Measurements from ENCODE around the gene RPLP2.
A peak's percentile ranks its signal among the peaks of the same experiment; 100 is the strongest.

Gene RPLP2

GRCh38 chr11:846496-847098 lies 36.8 kb downstream of the RPLP2 start:
- DNase-seq, result no peak

DNA sequence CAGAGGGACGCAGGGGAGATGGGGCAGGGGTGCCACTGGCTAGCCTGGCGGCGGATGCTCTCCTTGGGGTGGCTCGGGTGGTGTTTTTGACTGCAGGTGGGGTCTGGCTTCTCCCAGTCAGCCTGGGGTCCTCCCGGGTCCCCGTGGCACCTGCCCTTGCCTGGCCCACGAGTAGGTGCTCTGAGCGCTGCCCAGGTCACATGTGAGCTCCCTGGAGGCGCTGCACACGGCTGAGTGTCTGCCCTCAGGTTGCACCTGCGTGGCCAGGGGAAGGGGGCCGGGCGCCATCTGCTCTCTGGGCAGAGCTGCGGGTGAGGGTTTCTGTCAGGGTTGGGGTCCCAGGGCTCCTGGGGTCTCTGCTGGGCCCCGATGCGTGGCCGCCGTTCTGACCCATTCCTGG lies 38.1 kb downstream of the RPLP2 start:
- DNase-seq, result no peak

- peak in 11 of 56 donors; percentile 7 to 56 (median 17) for DNase-seq
Observed at GRCh38 chr11:848380-848931, 38.7 kb downstream of the RPLP2 start.

DNA sequence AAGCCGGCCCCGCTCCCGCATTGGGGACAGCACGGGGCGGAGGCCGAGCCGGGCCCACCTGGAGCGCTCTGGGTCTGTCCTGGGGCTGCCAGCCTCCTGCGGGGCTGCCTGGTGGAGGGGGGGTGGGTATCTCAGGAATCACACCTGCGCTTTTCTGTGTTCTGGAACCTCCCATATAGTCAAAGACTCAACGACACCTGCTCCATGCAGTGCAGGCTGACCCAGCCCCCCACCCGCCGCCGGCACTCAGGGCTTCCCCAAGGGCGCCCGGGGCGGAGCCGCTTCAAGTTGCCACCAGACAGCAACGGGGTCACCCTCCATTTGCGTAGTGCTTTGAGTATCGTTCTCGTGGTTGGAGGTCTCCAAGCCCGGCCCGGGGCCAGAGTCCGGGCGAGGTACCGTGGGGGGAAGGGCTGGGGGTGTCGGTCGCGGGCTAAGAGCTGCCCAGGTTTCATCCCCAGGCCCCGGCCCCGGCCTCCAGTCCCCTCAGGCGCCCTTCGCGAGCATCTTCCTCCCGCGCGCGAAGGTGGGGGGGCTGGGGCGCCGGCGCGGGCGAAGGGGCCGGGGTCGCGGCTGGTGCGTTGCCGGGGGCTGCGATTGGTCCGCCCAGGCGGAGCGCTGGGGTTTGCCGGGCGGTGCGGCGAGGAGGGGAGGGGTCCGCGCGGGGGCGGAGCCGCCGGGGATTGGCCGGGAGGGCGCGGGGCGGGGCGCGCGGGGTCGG lies 39.5 kb downstream of the RPLP2 start:
- DNase-seq, result peak in 4 of 56 donors; percentile 23 to 35 (median 26)

DNA sequence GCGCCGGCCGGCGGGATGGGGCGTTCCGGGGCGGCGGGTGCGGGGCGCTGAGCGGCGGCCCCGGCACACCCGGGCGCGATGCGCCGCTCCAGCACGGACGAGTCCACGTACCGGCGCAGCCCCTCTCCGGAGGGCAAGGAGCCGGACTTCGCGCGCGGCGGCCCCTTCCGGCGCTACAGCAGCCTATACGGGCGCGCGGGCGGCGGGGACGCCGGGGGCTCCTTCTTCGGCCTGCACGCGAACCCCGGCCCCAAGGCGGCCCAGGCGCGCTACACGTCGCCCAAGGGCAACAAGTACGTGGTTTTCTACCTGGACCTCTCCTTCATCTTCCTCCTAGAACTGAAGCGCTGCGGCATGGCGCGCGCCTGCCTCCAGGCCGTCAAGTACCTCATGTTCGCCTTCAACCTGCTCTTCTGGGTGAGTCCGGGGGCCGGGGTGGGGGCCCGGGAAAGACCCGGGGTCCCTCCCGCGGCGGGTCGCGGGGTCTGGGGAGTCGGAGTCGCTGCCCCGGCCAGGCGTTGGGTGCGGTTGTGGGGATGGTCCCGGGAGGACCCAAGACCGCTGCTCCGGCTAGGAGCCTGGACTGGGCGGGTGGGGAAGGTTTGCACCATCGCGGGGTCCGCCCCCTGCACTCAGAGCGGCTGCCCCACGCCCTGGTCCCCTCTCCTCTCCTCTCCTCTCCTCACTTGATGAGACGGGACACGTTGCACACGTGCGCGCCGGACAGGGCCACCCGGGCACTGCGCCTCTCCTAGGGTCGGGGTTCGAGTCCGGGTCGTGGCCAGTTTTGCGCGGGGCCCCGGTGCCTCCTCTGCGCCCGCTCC lies 40.4 kb downstream of the RPLP2 start:
- DNase-seq, result no peak

GRCh38 chr11:850775-851763 lies 41.3 kb downstream of the RPLP2 start:
- DNase-seq, result no peak

DNA sequence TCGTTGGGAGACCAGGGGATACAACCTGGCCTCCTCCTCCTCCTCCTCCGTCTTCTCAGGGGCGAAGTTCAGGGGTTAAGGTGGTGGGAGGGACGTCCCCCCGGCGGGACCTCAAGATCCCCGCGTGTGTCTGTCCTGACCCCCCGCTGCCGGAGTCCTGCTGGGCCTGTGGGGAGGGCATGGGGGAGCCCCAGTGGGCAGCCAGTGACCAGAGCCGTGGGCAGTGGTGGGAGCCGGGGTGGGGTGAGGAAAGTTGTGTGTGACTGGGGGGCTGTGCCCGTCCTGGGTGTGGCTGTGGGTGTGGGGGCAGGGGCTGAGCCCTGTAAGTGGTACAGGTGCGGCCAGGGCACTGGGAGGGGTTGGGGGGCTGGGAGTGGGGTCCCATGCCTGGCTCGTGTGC lies 43.0 kb downstream of the RPLP2 start:
- no peak for DNase-seq

GRCh38 chr11:853682-854448 lies 44.1 kb downstream of the RPLP2 start:
- DNase-seq, result no peak

GRCh38 chr11:854601-855329 lies 45.0 kb downstream of the RPLP2 start:
- DNase-seq, result no peak

- no peak for DNase-seq
Observed at GRCh38 chr11:855330-855674, 45.5 kb downstream of the RPLP2 start.

DNA sequence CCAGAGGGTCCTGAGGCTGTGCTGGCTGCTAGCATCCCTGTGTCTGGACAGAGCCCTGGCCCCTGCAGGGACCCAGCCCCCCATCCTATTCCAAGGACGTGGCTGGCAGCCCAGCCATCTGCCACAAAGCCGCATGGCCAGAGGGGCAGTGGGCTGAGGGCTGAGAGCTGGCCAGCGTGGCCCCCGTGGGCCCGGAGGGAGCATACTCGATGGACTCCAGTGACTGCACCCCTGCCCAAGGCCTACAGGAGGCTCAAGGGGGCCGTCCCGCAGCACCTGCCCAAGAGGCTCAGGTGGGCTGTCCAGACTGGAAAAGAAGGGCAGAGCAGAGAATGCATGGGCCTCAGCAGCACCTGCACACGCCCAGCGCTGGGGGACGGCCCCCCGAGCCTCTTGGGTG lies 46.0 kb downstream of the RPLP2 start:
- no peak for DNase-seq

- DNase-seq, result no peak
Observed at GRCh38 chr11:856397-856796, 46.6 kb downstream of the RPLP2 start.

DNA sequence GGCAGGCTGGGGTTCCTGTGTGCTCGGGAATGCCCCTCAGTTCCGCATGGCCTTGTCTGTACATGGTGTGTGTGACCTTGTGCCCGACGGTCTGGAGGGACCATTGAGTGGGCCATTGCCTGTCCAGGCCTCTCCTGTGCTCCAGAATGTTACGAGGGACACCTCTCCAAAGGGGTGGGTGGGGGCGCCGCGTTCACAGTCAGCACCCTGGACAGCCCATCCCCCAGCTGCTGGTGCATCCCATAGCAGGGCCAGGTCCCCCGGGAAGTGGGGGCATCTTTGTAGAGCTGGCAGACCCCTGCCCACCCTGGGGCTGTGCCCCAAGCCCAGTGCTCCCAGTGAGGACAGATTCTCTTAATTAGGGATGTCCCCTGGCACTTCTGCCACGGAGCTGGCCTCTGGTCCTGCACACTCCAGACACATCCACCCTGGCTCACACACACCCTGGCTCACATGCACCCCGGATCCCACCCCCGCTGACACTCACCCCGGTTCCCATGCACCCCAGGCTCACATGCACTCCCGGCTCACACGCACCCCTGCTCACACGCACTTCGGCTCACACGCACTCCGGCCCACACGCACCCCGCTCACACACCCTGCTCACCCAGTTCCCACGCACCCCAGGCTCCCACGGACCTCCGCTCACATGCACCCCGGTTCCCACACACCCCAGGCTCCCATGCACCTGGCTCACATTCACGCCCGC lies 48.4 kb downstream of the RPLP2 start:
- no peak for DNase-seq

DNA sequence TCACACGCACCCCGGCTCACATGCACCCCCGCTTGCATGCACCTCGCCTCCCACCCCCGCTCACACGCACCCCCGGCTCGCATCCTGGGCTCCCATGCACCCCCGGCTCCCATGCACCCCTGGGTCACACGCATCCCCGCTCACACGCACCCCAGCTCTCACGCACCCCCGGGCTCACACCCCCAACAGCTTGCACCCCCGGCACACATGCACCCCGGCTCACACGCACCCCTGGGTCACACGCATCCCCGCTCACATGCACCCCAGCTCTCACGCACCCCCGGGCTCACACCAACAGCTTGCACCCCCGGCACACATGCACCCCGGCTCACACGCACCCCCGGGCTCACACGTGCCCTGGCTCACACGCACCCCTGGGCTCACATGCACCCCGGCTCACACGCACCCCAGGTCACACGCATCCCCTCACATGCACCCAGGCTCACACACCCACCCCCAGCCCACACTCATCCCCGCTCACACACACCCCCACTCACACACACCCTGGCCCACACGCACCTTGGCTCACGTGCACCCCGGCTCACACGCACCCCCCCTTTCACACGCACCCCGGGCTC lies 49.1 kb downstream of the RPLP2 start:
- no peak for DNase-seq

DNA sequence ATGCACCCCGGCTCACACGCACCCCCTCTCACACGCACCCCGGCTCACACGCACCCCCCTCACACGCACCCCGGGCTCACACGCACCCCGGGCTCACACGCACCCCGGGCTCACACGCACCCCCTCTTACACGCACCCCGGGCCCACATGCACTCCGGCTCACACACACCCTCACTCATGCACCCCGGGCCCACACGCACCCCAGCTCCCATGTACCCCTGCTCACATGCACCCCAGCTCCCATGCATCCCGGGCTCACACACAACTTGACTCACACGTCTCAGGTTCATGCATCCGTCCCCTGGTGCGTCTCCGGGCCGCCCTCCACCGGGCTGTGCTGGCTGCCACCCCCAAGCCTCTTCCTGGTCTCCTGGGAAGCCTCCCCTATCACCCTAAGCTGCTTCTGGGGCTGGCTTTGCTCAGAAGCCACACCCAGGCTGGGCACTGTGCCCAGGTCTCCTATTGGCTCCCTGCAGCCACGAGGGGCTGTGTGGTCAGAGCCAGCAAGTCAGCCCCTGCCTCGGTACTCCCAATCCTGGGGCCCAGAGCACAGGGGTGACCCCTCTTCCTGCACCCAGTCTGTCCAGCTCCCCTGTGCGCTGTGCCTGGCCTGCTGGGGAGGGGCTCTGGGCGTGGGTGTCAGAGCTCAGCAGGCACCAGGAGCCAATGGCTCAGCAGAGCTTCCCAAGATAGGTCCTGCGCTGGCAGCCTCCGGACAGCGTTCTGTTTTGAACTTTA lies 49.8 kb downstream of the RPLP2 start:
- peak in 39 of 56 donors; percentile 4 to 77 (median 34) for DNase-seq

DNA sequence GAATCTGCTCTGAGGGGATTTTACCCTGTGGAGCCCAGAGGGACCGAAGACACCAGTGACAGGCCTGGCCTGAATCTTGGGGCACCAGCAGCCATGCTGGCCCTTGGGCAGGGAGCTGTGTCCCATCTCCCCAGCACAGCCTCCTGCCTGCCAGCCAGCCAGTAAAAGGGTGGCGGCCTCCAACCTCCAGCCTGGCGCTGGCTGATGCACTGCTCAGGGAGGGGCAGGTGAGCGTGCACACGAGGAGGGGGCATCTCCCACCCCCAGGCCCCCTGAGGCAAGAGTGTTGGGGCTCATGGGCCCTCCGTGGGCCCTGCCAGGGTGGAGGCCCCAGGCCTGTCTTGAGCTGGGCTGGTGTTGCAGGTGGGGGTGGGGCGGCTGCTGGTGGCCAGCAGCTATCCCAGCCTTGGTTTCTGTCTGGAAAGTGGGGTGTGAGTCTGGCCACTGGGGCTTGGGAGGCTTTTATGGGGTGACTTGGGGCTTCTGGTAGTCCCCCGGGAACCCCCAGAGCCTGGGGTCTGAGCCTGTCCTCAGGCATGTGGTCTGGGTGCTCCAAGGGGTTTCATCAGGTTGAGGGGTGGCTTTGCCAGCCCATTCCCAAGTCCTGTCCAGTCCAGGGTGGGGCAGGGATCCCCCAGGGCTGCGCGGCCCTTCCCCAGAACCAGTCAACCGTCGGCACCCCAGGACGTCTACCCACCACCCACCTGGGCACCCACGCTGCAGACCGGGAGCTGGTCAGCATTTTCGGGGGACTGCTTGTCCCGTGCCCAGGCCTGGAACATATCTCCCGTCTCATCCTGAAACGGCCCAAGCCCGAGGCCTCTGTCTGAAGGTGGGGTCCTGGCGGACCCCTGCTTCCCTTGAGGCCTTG lies 50.7 kb downstream of the RPLP2 start:
- DNase-seq, result no peak

DNA sequence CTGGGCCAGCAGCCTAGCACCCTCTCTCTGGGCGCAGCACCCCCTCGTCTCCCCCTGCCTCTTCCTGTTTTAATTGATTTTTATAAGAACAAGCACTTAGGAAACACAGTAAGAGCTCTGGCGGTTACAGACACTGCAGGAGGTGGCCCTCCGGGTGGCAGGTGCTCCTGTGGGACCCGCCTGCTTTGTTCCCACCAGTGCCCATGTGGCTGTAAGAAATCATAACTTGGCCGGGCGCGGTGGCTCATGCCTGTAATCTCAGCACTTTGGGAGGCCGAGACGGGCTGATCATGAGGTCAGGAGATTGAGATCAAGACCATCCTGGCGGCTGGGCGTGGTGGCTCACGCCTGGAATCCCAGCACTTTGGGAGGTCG lies 51.3 kb downstream of the RPLP2 start:
- no peak for DNase-seq
